ENCODE results near the gene HAAO. TPM values are rescaled to one million over a fixed set of nuclear protein-coding genes. Genes with fewer than 3 reads are reported as not detected.

Gene HAAO
- total and polyA plus RNA-seq, 2 experiments from 2014 or later: 2.6 to 3.2 TPM

DNA sequence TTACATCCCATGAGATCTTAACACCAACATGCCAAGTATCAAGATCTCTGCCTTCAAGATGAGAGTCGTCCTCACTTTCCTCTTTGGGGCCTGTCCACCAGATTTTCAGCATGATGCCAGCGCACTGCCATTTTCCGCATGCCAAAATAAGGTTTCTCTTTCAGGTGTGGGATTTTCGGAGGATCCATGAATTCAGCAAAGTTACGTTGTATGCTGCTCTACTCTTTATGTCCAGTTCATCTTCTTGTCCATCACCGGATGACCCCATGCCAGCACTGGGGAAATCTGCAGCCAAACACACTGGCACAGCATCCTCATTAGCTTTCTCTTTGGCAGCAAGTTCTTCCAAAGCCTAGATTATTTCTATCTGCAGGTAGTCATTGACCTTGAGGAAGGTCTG, 4.9 kb upstream of the HAAO start (continued):
- TF ChIP-seq, protein P1, sequence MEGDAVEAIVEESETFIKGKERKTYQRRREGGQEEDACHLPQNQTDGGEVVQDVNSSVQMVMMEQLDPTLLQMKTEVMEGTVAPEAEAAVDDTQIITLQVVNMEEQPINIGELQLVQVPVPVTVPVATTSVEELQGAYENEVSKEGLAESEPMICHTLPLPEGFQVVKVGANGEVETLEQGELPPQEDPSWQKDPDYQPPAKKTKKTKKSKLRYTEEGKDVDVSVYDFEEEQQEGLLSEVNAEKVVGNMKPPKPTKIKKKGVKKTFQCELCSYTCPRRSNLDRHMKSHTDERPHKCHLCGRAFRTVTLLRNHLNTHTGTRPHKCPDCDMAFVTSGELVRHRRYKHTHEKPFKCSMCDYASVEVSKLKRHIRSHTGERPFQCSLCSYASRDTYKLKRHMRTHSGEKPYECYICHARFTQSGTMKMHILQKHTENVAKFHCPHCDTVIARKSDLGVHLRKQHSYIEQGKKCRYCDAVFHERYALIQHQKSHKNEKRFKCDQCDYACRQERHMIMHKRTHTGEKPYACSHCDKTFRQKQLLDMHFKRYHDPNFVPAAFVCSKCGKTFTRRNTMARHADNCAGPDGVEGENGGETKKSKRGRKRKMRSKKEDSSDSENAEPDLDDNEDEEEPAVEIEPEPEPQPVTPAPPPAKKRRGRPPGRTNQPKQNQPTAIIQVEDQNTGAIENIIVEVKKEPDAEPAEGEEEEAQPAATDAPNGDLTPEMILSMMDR (conservative IDR thresholded peaks at IDR 0.05; ENCODE audit: low read depth in 2 of 2): no peak
- TF ChIP-seq CREB1 (CRISPR knock-in tag; IDR thresholded peaks at IDR 0.05; ENCODE audit: low read depth): no peak
- TF ChIP-seq, protein P2, sequence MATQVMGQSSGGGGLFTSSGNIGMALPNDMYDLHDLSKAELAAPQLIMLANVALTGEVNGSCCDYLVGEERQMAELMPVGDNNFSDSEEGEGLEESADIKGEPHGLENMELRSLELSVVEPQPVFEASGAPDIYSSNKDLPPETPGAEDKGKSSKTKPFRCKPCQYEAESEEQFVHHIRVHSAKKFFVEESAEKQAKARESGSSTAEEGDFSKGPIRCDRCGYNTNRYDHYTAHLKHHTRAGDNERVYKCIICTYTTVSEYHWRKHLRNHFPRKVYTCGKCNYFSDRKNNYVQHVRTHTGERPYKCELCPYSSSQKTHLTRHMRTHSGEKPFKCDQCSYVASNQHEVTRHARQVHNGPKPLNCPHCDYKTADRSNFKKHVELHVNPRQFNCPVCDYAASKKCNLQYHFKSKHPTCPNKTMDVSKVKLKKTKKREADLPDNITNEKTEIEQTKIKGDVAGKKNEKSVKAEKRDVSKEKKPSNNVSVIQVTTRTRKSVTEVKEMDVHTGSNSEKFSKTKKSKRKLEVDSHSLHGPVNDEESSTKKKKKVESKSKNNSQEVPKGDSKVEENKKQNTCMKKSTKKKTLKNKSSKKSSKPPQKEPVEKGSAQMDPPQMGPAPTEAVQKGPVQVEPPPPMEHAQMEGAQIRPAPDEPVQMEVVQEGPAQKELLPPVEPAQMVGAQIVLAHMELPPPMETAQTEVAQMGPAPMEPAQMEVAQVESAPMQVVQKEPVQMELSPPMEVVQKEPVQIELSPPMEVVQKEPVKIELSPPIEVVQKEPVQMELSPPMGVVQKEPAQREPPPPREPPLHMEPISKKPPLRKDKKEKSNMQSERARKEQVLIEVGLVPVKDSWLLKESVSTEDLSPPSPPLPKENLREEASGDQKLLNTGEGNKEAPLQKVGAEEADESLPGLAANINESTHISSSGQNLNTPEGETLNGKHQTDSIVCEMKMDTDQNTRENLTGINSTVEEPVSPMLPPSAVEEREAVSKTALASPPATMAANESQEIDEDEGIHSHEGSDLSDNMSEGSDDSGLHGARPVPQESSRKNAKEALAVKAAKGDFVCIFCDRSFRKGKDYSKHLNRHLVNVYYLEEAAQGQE (IDR thresholded peaks at IDR 0.05; ENCODE audit: unreplicated experiment): no peak
- TF ChIP-seq ZNF114 (CRISPR knock-in tag; IDR thresholded peaks at IDR 0.05): no peak
- TF ChIP-seq POLR2AphosphoS5 (IDR thresholded peaks at IDR 0.05; ENCODE audit: low read depth): no peak
- TF ChIP-seq EZH2phosphoT487 (IDR thresholded peaks at IDR 0.05; ENCODE audit: unreplicated experiment): no peak

DNA sequence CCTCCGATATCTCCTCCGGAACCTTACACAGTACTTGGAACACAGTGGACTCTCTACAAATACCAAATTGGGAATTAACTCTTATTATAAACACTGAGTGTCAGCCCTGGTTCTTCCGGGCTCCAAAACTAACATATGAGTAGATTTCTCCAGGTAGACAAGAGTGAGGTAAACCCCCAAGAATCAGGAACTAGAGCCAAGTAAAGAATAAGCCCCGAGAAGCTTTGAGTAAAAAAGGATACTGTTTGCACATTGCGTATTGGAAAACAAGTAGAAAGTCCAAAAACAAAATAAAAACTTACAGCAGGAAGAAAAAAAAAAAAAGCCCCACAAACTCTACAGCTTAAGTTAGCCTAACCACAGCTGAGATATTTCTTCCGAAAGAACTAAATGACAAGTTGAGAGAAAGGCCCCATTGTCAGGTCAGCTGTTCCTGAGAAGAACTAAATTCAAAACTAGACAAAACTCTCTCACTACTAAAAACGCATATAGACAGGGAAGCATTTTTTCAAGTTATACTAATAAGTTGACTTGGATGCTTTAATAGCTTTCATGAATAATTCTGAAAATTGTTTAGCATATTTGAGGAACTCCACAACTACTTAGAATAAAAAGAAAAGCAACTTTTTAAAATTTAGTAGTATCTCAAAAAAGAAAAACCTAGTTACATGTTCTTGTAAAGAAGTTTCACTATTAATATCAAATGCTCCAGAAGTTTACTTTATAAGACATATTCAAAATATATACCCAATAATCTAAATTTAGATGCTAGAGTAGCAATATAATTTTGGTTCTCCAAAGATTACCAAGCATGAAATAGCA, 4.3 kb upstream of the HAAO start:
- Histone ChIP-seq H3K4me2 (no peak overlapping the region), H4K20me1 (replicated peaks; ENCODE audit: insufficient read depth) (no peaks in the 10 kb centered on the region), H3K4me3 (no peak overlapping the region), H3K9me2 (ENCODE audit: insufficient read depth) (0 out of 2 replicates have a peak, but pooled peaks cover under 1% of the 10 kb centered on the region), H3K36me3 (ENCODE audit: insufficient read depth) (no peaks in the 10 kb centered on the region), H3K4me1 (ENCODE audit: insufficient read depth) (peaks cover 22% of the 10 kb centered on the region), H3F3A (replicated peaks; ENCODE audit: low read depth) (peaks cover 13% of the 10 kb centered on the region), H2AFZ (no peak overlapping the region), H3K27me3 (ENCODE audit: insufficient read depth) (peaks cover 24% of the 10 kb centered on the region), H3K79me2 (replicated peaks; ENCODE audit: insufficient read depth) (no peaks in the 10 kb centered on the region), H3K27ac (ENCODE audit: low read depth) (no peak overlapping the region)
- H3K4me3 Mint-ChIP-seq: no peak overlapping the region
- H3K36me3 Mint-ChIP-seq (ENCODE audit: low read depth): no peaks in the 10 kb centered on the region; the same call in 1 of the 3 replicates
- peaks cover 31% of the 10 kb centered on the region for H3K4me1 Mint-ChIP-seq
- H3K27ac Mint-ChIP-seq: no peak overlapping the region
- H3K27me3 Mint-ChIP-seq (ENCODE audit: insufficient read depth, low read depth, poor library complexity): peaks cover 16% of the 10 kb centered on the region
- ATAC-seq (no peak), DNase-seq (ENCODE audit: low spot score) (no peak)
- TF ChIP-seq POLR2AphosphoS5 (IDR thresholded peaks at IDR 0.05; ENCODE audit: low read depth) (no peak), CREB1 (CRISPR knock-in tag; IDR thresholded peaks at IDR 0.05; ENCODE audit: low read depth) (no peak), JUNB (IDR thresholded peaks at IDR 0.05; ENCODE audit: unreplicated experiment) (no peak), ZNF331 (CRISPR knock-in tag; IDR thresholded peaks at IDR 0.05; ENCODE audit: low read depth) (no peak), EZH2 (IDR thresholded peaks at IDR 0.05; ENCODE audit: low read depth, unreplicated experiment) (no peak)
- no peaks in the 10 kb centered on the region for H3K9me3 Mint-ChIP-seq
